ENCODE data around the gene EFCAB14. TPM values are rescaled to one million over a fixed set of nuclear protein-coding genes. Genes with fewer than 3 reads are reported as not detected.
A peak's percentile ranks its signal among the peaks of the same experiment; 100 is the strongest.

Gene EFCAB14, protein sequence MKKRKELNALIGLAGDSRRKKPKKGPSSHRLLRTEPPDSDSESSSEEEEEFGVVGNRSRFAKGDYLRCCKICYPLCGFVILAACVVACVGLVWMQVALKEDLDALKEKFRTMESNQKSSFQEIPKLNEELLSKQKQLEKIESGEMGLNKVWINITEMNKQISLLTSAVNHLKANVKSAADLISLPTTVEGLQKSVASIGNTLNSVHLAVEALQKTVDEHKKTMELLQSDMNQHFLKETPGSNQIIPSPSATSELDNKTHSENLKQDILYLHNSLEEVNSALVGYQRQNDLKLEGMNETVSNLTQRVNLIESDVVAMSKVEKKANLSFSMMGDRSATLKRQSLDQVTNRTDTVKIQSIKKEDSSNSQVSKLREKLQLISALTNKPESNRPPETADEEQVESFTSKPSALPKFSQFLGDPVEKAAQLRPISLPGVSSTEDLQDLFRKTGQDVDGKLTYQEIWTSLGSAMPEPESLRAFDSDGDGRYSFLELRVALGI
- total RNA-seq = 100 to 1,000 TPM; 129 to 162 (median 138) TPM

DNA sequence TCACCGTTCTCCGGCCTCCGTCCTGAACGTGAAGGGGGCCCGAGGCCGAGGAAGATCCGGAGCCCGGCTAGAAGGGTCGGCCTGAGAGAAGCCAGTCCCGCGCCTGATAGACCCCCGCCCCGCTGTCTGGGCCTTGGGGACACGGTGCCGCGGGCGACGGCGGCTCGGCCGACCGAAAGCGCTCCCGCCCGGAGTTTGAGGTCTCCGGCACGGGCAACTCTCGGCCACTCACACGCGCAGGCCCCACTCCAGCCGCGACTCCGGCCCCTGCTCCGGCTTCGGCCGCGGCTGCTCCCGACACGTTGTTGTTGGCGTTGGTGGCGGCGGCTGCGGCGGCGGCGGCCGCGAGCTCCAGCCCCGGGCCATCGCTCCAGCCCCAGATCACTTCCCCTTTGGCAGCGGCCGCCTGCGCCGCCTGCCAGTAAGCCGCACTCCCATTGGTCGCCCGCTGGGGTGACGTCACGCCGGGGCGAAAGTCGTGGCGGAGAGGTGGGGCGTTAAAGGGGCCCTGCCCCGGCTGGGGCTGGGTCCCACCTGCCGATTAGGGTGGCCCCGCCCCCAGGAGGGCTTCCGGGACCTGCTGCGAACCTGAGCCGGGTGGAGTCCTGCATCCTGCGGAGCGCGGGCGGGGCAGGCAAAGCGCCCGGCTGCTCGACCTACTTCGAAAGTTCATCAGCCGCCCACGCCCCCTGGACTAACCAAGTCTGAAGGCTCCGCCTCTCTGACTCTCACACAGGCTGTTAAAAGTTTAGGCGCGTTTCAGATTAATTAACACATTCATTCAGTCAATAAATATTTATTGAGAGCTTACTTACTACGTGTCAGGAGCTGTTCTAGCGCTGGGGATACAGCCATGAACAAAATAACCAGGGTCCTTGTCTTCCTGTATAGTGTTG, at the start of gene EFCAB14:
Gene EFCAB14, minus strand, starts transcription at position 388 of the 896 bp plus-strand sequence. CDS start 1,027 bp downstream, outside the sequence.
- 0 to 1% methylated on average over 19 to 20 of the region's 85 CpGs for WGBS, 2 donors
- intact Hi-C loops (cut with DNase I) = no loop called here
- TF ChIP-seq, protein P1, sequence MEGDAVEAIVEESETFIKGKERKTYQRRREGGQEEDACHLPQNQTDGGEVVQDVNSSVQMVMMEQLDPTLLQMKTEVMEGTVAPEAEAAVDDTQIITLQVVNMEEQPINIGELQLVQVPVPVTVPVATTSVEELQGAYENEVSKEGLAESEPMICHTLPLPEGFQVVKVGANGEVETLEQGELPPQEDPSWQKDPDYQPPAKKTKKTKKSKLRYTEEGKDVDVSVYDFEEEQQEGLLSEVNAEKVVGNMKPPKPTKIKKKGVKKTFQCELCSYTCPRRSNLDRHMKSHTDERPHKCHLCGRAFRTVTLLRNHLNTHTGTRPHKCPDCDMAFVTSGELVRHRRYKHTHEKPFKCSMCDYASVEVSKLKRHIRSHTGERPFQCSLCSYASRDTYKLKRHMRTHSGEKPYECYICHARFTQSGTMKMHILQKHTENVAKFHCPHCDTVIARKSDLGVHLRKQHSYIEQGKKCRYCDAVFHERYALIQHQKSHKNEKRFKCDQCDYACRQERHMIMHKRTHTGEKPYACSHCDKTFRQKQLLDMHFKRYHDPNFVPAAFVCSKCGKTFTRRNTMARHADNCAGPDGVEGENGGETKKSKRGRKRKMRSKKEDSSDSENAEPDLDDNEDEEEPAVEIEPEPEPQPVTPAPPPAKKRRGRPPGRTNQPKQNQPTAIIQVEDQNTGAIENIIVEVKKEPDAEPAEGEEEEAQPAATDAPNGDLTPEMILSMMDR (IDR thresholded peaks at IDR 0.05) = peak in 1 of 6 experiments; percentile 23
- TF ChIP-seq POLR2A (IDR thresholded peaks at IDR 0.05) = peak in 1 of 2 donors; percentile 78

DNA sequence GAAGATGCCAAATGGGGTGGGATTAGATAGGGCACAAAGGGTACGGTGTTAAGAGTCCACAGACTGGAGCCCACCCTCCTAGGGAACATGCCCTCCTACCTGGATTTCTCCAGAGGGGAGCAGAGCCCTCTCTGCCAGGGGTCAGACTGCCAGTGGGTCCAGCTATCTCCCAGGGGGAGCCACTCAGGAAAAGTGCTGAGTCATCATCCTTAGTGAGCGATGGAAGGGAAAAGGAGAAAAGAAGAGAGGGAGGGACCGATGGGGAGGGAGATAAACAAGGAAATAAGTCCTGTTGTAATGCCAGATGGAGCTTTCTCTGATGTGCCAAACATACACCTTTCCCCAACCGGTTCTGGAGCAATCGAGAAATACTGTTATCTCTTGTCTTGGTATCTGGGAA, 49.5 kb upstream of the EFCAB14 start:
- intact Hi-C loops (cut with DNase I) = no loop called here
- TF ChIP-seq POLR2A (IDR thresholded peaks at IDR 0.05) = no peak
- TF ChIP-seq, protein P1 (IDR thresholded peaks at IDR 0.05) = no peak
- peak in 1 of 2 donors; percentile 10 for DNase-seq
- Histone ChIP-seq H3K36me3 (no peaks in the 10 kb centered on the region), H3K4me1 (peaks cover 32 to 37% of the 10 kb centered on the region in 2 donors), H3K4me3 (replicated peaks in 1 of 3) (no peak overlapping the region), H3K27ac (peak overlapping the region; percentile 91 to 96 (median 93)), H3K27me3 (no peaks in the 10 kb centered on the region), H3K9me3 (no peaks in the 10 kb centered on the region)
- WGBS, 2 donors = 72 to 82% methylated on average over 5 of the region's 5 CpGs

More for the DNA sequence above, at the start of gene EFCAB14:
- Histone ChIP-seq H3K4me3 (replicated peaks in 1 of 3) (peak within 1 kb of the TSS; percentile 88 to 95 (median 93)), H3K36me3 (peaks cover 8 to 17% of the 10 kb centered on the region in 2 donors), H3K9me3 (no peaks in the 10 kb centered on the region), H3K27me3 (no peaks in the 10 kb centered on the region), H3K4me1 (peaks cover 14 to 20% of the 10 kb centered on the region in 2 donors), H3K27ac (peak within 1 kb of the TSS in 2 of 3 donors; percentile 76 to 79)
- DNase-seq = peak; percentile 99

DNA sequence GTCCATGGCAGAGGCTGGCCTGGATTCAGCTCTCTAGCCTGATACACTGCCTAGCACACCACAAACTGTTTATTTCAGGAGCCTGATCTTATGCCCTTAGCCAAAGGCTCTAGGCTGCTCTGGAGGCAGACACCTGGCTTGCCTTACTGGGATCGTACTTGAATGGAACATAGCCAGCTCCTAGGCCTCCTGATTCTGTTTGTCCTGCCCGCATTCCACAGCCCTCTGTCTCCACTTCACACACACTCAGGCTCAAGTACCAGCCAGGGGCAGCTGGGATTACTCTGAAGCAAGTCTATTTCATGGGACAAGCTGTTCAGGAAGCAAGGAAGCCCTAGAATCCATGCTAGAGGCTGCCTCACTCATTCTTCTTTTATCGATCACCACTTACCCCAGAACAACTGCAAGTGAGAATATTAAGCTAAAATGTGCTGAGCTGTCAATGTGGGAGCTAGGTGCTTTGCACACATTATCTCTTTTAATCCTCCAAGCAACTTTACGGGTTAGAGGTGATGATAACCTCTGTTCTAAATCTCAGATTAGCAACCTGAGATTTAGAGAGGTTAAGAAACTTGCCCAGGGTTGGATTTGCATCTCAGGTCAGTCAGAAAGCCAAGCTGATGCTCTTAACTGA, 48.9 kb upstream of the EFCAB14 start:
- Histone ChIP-seq H3K4me1 (peaks cover 32 to 37% of the 10 kb centered on the region in 2 donors), H3K27me3 (no peaks in the 10 kb centered on the region), H3K9me3 (no peaks in the 10 kb centered on the region), H3K4me3 (replicated peaks in 1 of 3) (no peak overlapping the region), H3K27ac (peak overlapping the region; percentile 91 to 96 (median 93)), H3K36me3 (no peaks in the 10 kb centered on the region)
- intact Hi-C loops (cut with DNase I) = no loop called here
- peak; percentile 95 to 96 for DNase-seq
- whole genome bisulfite sequencing, 2 donors = 34 to 50% methylated on average over 4 of the region's 4 CpGs
- TF ChIP-seq, protein P1 (IDR thresholded peaks at IDR 0.05) = no peak
- peak in 1 of 2 donors; percentile 69 for TF ChIP-seq POLR2A (IDR thresholded peaks at IDR 0.05)

DNA sequence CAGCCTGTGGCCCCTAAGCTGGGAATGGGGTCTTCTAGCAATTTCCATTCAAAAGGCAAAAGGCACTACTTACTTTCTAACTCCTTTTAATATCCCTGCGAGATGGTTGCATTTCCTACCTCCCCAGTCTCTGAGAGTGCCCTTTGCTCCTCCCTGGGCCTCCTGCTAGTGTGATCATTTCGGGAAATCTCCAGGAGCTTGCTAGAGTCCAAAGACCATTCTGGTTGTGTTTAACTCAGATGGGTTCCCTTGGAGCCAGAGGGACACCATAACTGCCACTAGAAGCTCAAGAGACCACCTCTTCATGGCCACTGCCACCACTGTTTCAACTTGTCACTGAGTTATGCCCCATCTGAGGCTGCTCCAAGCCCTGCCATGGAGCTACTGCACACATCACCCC, 45.5 kb upstream of the EFCAB14 start:
- Histone ChIP-seq H3K9me3 (no peaks in the 10 kb centered on the region), H3K4me1 (peaks cover 29 to 36% of the 10 kb centered on the region in 2 donors), H3K27me3 (no peaks in the 10 kb centered on the region), H3K4me3 (replicated peaks in 1 of 3) (no peak overlapping the region), H3K36me3 (no peaks in the 10 kb centered on the region), H3K27ac (no peak overlapping the region)
- DNase-seq = no peak
- no peak for TF ChIP-seq POLR2A (IDR thresholded peaks at IDR 0.05)
- TF ChIP-seq, protein P1 (IDR thresholded peaks at IDR 0.05) = no peak
- intact Hi-C loops (cut with DNase I) = no loop called here
- 88 to 92% methylated on average over 2 of the region's 2 CpGs for WGBS, 2 donors

Measured in thyroid gland (tissue), 4 donors.